Measurements from ENCODE around the gene PRSS1. TPM values are rescaled to one million over a fixed set of nuclear protein-coding genes. Genes with fewer than 3 reads are reported as not detected.

Gene PRSS1
- total and polyA plus RNA-seq, 2 experiments from 2014 or later, result not detected

DNA sequence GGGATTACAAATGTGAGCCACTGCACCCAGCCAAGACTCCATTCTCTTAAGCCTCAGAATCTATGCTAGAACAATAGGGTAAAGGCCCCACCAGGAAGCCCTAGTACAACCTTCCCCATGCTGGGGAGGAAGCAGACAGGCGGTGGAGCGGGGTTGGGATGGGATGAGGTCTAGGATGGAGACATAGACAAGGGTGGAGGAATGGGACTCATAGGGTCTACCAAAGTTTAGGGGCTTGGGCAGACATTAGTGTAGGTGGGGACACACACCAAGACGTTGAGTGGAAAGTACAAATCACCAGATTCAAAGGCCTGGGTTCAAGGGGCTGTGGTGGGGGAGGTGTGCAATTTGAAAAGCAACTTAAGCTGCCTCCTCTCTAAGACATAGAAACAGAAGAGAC lies 40.8 kb downstream of the PRSS1 start:
- DNase-seq (ENCODE audit: low spot score), result no peak
- no peak for ATAC-seq
- H3K27me3 Mint-ChIP-seq (ENCODE audit: insufficient read depth, low read depth, poor library complexity), result peaks cover 2% of the 10 kb centered on the region
- H4K20me1 ChIP-seq (replicated peaks; ENCODE audit: insufficient read depth), result no peaks in the 10 kb centered on the region
- no peak overlapping the region for H3K27ac ChIP-seq (ENCODE audit: low read depth)
- no peak for TF ChIP-seq ZNF114 (CRISPR knock-in tag; IDR thresholded peaks at IDR 0.05)
- no peak overlapping the region for H3K4me3 Mint-ChIP-seq
- peaks cover 16% of the 10 kb centered on the region; the same call in 1 of the 2 replicates for H3K9me2 ChIP-seq (ENCODE audit: insufficient read depth)
- no peak overlapping the region for H3K4me3 ChIP-seq
- H3K4me2 ChIP-seq, result no peak overlapping the region
- no peaks in the 10 kb centered on the region for H3K36me3 ChIP-seq (ENCODE audit: insufficient read depth)
- no peak overlapping the region for H3K27ac Mint-ChIP-seq
- peaks cover 14% of the 10 kb centered on the region; the same call in 1 of the 2 replicates for H3K27me3 ChIP-seq (ENCODE audit: insufficient read depth)
- no peaks in the 10 kb centered on the region for H3K79me2 ChIP-seq (replicated peaks; ENCODE audit: insufficient read depth)
- no peaks in the 10 kb centered on the region for H3F3A ChIP-seq (replicated peaks; ENCODE audit: low read depth)
- no peaks in the 10 kb centered on the region; the same call in 2 of the 3 replicates for H3K36me3 Mint-ChIP-seq (ENCODE audit: low read depth)
- peaks cover 16% of the 10 kb centered on the region for H3K4me1 ChIP-seq (ENCODE audit: insufficient read depth)
- peaks cover 16% of the 10 kb centered on the region for H3K4me1 Mint-ChIP-seq
- no peak overlapping the region for H2AFZ ChIP-seq
- H3K9me3 Mint-ChIP-seq, result no peaks in the 10 kb centered on the region; the same call in 2 of the 3 replicates

DNA sequence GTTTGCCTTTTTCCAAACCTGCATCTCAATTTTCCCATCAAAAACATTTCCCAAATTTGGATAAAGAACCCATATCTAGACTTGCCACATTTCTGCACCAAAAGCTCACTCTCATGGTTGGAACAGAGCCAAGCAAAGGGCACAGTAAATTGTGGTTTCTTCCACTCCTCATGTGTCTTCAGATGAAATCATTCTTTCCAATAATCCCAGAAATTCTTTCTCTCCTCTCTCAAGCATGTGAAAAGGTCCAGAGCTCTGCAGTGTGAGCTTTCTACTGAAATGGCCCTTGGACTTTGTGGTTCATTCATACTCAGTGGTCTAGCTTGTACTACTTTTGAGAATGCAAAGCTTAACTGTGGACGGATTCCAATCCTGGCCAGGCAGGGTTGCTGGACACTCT lies 41.3 kb downstream of the PRSS1 start:
- peaks cover 15% of the 10 kb centered on the region; the same call in 1 of the 2 replicates for H3K27me3 ChIP-seq (ENCODE audit: insufficient read depth)
- H3F3A ChIP-seq (replicated peaks; ENCODE audit: low read depth), result no peaks in the 10 kb centered on the region
- no peak overlapping the region for H3K4me2 ChIP-seq
- H4K20me1 ChIP-seq (replicated peaks; ENCODE audit: insufficient read depth), result no peaks in the 10 kb centered on the region
- Mint-ChIP-seq H3K27me3 (ENCODE audit: insufficient read depth, low read depth, poor library complexity) (peaks cover 4% of the 10 kb centered on the region), H3K27ac (no peak overlapping the region), H3K4me1 (peaks cover 18% of the 10 kb centered on the region), H3K36me3 (ENCODE audit: low read depth) (no peaks in the 10 kb centered on the region; the same call in 2 of the 3 replicates), H3K9me3 (no peaks in the 10 kb centered on the region; the same call in 2 of the 3 replicates), H3K4me3 (no peak overlapping the region)
- H3K9me2 ChIP-seq (ENCODE audit: insufficient read depth), result peaks cover 16% of the 10 kb centered on the region; the same call in 1 of the 2 replicates
- H3K36me3 ChIP-seq (ENCODE audit: insufficient read depth), result no peaks in the 10 kb centered on the region
- H3K27ac ChIP-seq (ENCODE audit: low read depth), result no peak overlapping the region
- H3K4me1 ChIP-seq (ENCODE audit: insufficient read depth), result peaks cover 20% of the 10 kb centered on the region
- no peak for DNase-seq (ENCODE audit: low spot score)
- H3K4me3 ChIP-seq, result no peak overlapping the region
- H2AFZ ChIP-seq, result no peak overlapping the region
- no peaks in the 10 kb centered on the region for H3K79me2 ChIP-seq (replicated peaks; ENCODE audit: insufficient read depth)
- ATAC-seq, result no peak
- TF ChIP-seq, protein P1, sequence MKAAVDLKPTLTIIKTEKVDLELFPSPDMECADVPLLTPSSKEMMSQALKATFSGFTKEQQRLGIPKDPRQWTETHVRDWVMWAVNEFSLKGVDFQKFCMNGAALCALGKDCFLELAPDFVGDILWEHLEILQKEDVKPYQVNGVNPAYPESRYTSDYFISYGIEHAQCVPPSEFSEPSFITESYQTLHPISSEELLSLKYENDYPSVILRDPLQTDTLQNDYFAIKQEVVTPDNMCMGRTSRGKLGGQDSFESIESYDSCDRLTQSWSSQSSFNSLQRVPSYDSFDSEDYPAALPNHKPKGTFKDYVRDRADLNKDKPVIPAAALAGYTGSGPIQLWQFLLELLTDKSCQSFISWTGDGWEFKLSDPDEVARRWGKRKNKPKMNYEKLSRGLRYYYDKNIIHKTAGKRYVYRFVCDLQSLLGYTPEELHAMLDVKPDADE (IDR thresholded peaks at IDR 0.05), result no peak
- TF ChIP-seq EZH2 (IDR thresholded peaks at IDR 0.05; ENCODE audit: low read depth, unreplicated experiment), result no peak
- TF ChIP-seq JUNB (IDR thresholded peaks at IDR 0.05; ENCODE audit: unreplicated experiment), result no peak
- TF ChIP-seq STAT1 (IDR thresholded peaks at IDR 0.05; ENCODE audit: unreplicated experiment), result no peak
- no peak for TF ChIP-seq NANOG (IDR thresholded peaks at IDR 0.05; ENCODE audit: borderline replicate concordance)
- no peak for TF ChIP-seq ZNF114 (CRISPR knock-in tag; IDR thresholded peaks at IDR 0.05)
- no peak for TF ChIP-seq CREB1 (CRISPR knock-in tag; IDR thresholded peaks at IDR 0.05; ENCODE audit: low read depth)
- TF ChIP-seq EZH2phosphoT487 (IDR thresholded peaks at IDR 0.05; ENCODE audit: unreplicated experiment), result no peak
- TF ChIP-seq, protein P2, sequence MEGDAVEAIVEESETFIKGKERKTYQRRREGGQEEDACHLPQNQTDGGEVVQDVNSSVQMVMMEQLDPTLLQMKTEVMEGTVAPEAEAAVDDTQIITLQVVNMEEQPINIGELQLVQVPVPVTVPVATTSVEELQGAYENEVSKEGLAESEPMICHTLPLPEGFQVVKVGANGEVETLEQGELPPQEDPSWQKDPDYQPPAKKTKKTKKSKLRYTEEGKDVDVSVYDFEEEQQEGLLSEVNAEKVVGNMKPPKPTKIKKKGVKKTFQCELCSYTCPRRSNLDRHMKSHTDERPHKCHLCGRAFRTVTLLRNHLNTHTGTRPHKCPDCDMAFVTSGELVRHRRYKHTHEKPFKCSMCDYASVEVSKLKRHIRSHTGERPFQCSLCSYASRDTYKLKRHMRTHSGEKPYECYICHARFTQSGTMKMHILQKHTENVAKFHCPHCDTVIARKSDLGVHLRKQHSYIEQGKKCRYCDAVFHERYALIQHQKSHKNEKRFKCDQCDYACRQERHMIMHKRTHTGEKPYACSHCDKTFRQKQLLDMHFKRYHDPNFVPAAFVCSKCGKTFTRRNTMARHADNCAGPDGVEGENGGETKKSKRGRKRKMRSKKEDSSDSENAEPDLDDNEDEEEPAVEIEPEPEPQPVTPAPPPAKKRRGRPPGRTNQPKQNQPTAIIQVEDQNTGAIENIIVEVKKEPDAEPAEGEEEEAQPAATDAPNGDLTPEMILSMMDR (conservative IDR thresholded peaks at IDR 0.05; ENCODE audit: low read depth in 2 of 2), result no peak
- TF ChIP-seq ZNF331 (CRISPR knock-in tag; IDR thresholded peaks at IDR 0.05; ENCODE audit: low read depth), result no peak
- TF ChIP-seq POLR2AphosphoS5 (IDR thresholded peaks at IDR 0.05; ENCODE audit: low read depth), result no peak
- TF ChIP-seq, protein P3, sequence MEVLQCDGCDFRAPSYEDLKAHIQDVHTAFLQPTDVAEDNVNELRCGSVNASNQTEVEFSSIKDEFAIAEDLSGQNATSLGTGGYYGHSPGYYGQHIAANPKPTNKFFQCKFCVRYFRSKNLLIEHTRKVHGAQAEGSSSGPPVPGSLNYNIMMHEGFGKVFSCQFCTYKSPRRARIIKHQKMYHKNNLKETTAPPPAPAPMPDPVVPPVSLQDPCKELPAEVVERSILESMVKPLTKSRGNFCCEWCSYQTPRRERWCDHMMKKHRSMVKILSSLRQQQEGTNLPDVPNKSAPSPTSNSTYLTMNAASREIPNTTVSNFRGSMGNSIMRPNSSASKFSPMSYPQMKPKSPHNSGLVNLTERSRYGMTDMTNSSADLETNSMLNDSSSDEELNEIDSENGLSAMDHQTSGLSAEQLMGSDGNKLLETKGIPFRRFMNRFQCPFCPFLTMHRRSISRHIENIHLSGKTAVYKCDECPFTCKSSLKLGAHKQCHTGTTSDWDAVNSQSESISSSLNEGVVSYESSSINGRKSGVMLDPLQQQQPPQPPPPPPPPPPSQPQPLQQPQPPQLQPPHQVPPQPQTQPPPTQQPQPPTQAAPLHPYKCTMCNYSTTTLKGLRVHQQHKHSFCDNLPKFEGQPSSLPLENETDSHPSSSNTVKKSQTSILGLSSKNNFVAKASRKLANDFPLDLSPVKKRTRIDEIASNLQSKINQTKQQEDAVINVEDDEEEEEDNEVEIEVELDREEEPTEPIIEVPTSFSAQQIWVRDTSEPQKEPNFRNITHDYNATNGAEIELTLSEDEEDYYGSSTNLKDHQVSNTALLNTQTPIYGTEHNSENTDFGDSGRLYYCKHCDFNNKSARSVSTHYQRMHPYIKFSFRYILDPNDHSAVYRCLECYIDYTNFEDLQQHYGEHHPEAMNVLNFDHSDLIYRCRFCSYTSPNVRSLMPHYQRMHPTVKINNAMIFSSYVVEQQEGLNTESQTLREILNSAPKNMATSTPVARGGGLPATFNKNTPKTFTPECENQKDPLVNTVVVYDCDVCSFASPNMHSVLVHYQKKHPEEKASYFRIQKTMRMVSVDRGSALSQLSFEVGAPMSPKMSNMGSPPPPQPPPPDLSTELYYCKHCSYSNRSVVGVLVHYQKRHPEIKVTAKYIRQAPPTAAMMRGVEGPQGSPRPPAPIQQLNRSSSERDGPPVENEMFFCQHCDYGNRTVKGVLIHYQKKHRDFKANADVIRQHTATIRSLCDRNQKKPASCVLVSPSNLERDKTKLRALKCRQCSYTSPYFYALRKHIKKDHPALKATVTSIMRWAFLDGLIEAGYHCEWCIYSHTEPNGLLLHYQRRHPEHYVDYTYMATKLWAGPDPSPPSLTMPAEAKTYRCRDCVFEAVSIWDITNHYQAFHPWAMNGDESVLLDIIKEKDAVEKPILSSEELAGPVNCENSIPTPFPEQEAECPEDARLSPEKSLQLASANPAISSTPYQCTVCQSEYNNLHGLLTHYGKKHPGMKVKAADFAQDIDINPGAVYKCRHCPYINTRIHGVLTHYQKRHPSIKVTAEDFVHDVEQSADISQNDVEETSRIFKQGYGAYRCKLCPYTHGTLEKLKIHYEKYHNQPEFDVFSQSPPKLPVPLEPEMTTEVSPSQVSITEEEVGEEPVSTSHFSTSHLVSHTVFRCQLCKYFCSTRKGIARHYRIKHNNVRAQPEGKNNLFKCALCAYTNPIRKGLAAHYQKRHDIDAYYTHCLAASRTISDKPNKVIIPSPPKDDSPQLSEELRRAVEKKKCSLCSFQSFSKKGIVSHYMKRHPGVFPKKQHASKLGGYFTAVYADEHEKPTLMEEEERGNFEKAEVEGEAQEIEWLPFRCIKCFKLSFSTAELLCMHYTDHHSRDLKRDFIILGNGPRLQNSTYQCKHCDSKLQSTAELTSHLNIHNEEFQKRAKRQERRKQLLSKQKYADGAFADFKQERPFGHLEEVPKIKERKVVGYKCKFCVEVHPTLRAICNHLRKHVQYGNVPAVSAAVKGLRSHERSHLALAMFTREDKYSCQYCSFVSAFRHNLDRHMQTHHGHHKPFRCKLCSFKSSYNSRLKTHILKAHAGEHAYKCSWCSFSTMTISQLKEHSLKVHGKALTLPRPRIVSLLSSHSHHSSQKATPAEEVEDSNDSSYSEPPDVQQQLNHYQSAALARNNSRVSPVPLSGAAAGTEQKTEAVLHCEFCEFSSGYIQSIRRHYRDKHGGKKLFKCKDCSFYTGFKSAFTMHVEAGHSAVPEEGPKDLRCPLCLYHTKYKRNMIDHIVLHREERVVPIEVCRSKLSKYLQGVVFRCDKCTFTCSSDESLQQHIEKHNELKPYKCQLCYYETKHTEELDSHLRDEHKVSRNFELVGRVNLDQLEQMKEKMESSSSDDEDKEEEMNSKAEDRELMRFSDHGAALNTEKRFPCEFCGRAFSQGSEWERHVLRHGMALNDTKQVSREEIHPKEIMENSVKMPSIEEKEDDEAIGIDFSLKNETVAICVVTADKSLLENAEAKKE (CRISPR knock-in tag; IDR thresholded peaks at IDR 0.05), result no peak

Data from GM23338 (cell line).